HepG2 (cell line): ENCODE data around the gene CNTNAP1. TPM values are rescaled to one million over a fixed set of nuclear protein-coding genes. Genes with fewer than 3 reads are reported as not detected.

Experiments
- BRD4 ChIP-seq: sonication (generic); formaldehyde crosslinking; IDR thresholded peaks from 2 replicates; pipeline ENCODE4 v1.4.0; 2020; ENCODE audit warnings: missing genetic modification reagents
- NAIF1 ChIP-seq: sonication (generic); formaldehyde crosslinking; IDR thresholded peaks from 2 replicates; pipeline ENCODE4 v1.5.0; 2020; ENCODE audit warnings: mild to moderate bottlenecking, missing genetic modification reagents, borderline replicate concordance
- RBFOX2 ChIP-seq: fragments of 200-400 bp; formaldehyde crosslinking; IDR thresholded peaks from 2 replicates; pipeline ENCODE4 v1.6.1; 2017; ENCODE audit warnings: low read depth, mild to moderate bottlenecking, low read length
- REXO4 ChIP-seq: sonication (generic); formaldehyde crosslinking; IDR thresholded peaks from 2 replicates; pipeline ENCODE4 v1.8.0; 2022; ENCODE audit warnings: missing genetic modification reagents, mild to moderate bottlenecking, borderline replicate concordance
- SALL2 ChIP-seq: sonication (generic); formaldehyde crosslinking; IDR thresholded peaks from 2 replicates; pipeline ENCODE4 v1.8.1; 2023; ENCODE audit warnings: mild to moderate bottlenecking, missing genetic modification reagents, inconsistent platforms
- TGIF2 ChIP-seq: IDR thresholded peaks from 2 replicates; pipeline ENCODE4 v1.6.1; 2016; ENCODE audit warnings: control low read depth, missing compliant biosample characterization
- YEATS4 ChIP-seq: sonication (generic); formaldehyde crosslinking; IDR thresholded peaks from 2 replicates; pipeline ENCODE4 v1.4.0; 2020; ENCODE audit warnings: missing genetic modification reagents, borderline replicate concordance
- ZNF18 ChIP-seq: sonication (generic); formaldehyde crosslinking; IDR thresholded peaks from 2 replicates; pipeline ENCODE4 v1.8.0; 2022; ENCODE audit warnings: mild to moderate bottlenecking, missing genetic modification reagents; ENCODE audit not compliant: insufficient replicate concordance
- ZNF576 ChIP-seq: sonication (generic); formaldehyde crosslinking; IDR thresholded peaks from 2 replicates; pipeline ENCODE4 v1.4.0; 2020; ENCODE audit warnings: mild to moderate bottlenecking, missing genetic modification reagents
- ZNF768 ChIP-seq: sonication (generic); formaldehyde crosslinking; IDR thresholded peaks from 2 replicates; pipeline ENCODE4 v1.4.0; 2020; ENCODE audit warnings: missing genetic modification reagents
- ZNF770 ChIP-seq: sonication (generic); formaldehyde crosslinking; IDR thresholded peaks from 2 replicates; pipeline ENCODE4 v1.5.0; 2020; ENCODE audit warnings: mild to moderate bottlenecking, missing genetic modification reagents
- ZNF792 ChIP-seq: IDR thresholded peaks from 2 replicates; pipeline ENCODE4 v1.6.1; 2016
- polyA plus RNA-seq, 8 experiments: library from polyadenylated mRNA; depleted of rRNA in 3 of 8; stranded (reverse) in 7 of 8; unstranded in 1 of 8; fragments of >200 nt; fragmentation: Illumina TruSeq in 4 of 8; extraction: Trizol in 4 of 8; gene quantifications; 2 replicates each; pipeline versions ENCODE4 v1.2.1 to v1.2.3, GENCODE V29; 2011 to 2016; ENCODE audit warnings: low read depth in 4 of 8, missing spikeins in 1 of 8, mixed read lengths in 1 of 8; ENCODE audit not compliant: insufficient read depth in 1 of 8
- total RNA-seq, 5 experiments: library from RNA; depleted of rRNA; stranded (reverse); fragments of >200 nt; fragmentation: Illumina TruSeq; extraction: Trizol; gene quantifications; 2 replicates each; pipeline ENCODE4 v1.2.3, GENCODE V29; 2016; ENCODE audit warnings: low read depth in 1 of 5
- TF ChIP-seq, protein P1 (sequence below): sonication (generic); formaldehyde crosslinking; IDR thresholded peaks from one replicate; pipeline ENCODE4 v1.5.1; 2020; ENCODE audit warnings: mild to moderate bottlenecking, missing genetic modification reagents; ENCODE audit errors: not compliant biosample characterization

The CNTNAP1 gene
- total and polyA plus RNA-seq, 2 of the 13 experiments (the other 11 are each of a cell fraction or from before 2014, with no cell fraction given): 4.5 to 7.7 TPM

GRCh38 chr17:42682722-42683403, 532 bp downstream of the CNTNAP1 start (continued):
- TF ChIP-seq, protein P1, sequence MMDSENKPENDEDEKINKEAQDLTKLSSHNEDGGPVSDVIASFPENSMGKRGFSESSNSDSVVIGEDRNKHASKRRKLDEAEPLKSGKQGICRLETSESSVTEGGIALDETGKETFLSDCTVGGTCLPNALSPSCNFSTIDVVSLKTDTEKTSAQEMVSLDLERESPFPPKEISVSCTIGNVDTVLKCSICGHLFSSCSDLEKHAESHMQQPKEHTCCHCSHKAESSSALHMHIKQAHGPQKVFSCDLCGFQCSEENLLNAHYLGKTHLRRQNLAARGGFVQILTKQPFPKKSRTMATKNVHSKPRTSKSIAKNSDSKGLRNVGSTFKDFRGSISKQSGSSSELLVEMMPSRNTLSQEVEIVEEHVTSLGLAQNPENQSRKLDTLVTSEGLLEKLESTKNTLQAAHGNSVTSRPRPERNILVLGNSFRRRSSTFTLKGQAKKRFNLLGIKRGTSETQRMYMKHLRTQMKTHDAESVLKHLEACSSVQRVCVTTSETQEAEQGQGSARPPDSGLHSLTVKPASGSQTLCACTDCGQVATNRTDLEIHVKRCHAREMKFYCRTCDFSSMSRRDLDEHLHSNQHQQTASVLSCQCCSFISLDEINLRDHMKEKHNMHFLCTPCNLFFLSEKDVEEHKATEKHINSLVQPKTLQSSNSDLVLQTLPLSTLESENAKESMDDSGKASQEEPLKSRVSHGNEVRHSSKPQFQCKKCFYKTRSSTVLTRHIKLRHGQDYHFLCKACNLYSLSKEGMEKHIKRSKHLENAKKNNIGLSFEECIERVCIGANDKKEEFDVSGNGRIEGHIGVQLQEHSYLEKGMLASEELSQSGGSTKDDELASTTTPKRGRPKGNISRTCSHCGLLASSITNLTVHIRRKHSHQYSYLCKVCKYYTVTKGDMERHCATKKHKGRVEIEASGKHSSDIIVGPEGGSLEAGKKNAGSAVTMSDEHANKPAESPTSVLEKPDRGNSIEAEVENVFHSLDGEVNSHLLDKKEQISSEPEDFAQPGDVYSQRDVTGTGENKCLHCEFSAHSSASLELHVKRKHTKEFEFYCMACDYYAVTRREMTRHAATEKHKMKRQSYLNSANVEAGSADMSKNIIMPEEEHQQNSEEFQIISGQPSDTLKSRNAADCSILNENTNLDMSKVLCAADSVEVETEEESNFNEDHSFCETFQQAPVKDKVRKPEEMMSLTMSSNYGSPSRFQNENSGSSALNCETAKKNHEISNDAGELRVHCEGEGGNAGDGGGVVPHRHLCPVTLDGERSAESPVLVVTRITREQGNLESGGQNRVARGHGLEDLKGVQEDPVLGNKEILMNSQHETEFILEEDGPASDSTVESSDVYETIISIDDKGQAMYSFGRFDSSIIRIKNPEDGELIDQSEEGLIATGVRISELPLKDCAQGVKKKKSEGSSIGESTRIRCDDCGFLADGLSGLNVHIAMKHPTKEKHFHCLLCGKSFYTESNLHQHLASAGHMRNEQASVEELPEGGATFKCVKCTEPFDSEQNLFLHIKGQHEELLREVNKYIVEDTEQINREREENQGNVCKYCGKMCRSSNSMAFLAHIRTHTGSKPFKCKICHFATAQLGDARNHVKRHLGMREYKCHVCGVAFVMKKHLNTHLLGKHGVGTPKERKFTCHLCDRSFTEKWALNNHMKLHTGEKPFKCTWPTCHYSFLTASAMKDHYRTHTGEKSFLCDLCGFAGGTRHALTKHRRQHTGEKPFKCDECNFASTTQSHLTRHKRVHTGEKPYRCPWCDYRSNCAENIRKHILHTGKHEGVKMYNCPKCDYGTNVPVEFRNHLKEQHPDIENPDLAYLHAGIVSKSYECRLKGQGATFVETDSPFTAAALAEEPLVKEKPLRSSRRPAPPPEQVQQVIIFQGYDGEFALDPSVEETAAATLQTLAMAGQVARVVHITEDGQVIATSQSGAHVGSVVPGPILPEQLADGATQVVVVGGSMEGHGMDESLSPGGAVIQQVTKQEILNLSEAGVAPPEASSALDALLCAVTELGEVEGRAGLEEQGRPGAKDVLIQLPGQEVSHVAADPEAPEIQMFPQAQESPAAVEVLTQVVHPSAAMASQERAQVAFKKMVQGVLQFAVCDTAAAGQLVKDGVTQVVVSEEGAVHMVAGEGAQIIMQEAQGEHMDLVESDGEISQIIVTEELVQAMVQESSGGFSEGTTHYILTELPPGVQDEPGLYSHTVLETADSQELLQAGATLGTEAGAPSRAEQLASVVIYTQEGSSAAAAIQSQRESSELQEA (CRISPR knock-in tag): peak; percentile 56
- TF ChIP-seq ZNF792 (CRISPR knock-in tag) (0 out of 2 replicates have a peak, but pooled peaks have one; percentile 42), YEATS4 (CRISPR knock-in tag) (peak; percentile 59; the same call in 1 of the 2 replicates), TGIF2 (CRISPR knock-in tag) (no peak), ZNF576 (CRISPR knock-in tag) (peak; percentile 40; the same call in 1 of the 2 replicates), NAIF1 (CRISPR knock-in tag) (0 out of 2 replicates have a peak, but pooled peaks have one; percentile 6), REXO4 (CRISPR knock-in tag) (0 out of 2 replicates have a peak, but pooled peaks have one; percentile 54), ZNF770 (CRISPR knock-in tag) (peak; percentile 33; the same call in 1 of the 2 replicates), SALL2 (CRISPR knock-in tag) (peak; percentile 65; the same call in 1 of the 2 replicates), ZNF18 (CRISPR knock-in tag) (peak; percentile 70), BRD4 (CRISPR knock-in tag) (no peak), RBFOX2 (peak; percentile 69), ZNF768 (CRISPR knock-in tag) (peak; percentile 54; the same call in 1 of the 2 replicates)
